Inflammatory macrophage (primary cell): Measurements from ENCODE around the gene SPATS2L.

Experiments
- DNase-seq, 2 donors: peaks; one replicate each; pipeline ENCODE4 v3.0.0-alpha.2; 2020 to 2022
- total RNA-seq, 18 experiments: gene quantifications; one replicate each; lab custom pipeline; 2026; ENCODE audit warnings: mixed read lengths in 6 of 18, inconsistent platforms in 2 of 18; lab: John Stamatoyannopoulos, UW

SPATS2L gene, protein sequence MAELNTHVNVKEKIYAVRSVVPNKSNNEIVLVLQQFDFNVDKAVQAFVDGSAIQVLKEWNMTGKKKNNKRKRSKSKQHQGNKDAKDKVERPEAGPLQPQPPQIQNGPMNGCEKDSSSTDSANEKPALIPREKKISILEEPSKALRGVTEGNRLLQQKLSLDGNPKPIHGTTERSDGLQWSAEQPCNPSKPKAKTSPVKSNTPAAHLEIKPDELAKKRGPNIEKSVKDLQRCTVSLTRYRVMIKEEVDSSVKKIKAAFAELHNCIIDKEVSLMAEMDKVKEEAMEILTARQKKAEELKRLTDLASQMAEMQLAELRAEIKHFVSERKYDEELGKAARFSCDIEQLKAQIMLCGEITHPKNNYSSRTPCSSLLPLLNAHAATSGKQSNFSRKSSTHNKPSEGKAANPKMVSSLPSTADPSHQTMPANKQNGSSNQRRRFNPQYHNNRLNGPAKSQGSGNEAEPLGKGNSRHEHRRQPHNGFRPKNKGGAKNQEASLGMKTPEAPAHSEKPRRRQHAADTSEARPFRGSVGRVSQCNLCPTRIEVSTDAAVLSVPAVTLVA
- 50.0 to 129 (median 64.8) reads per million in 18 experiments for total RNA-seq

DNA sequence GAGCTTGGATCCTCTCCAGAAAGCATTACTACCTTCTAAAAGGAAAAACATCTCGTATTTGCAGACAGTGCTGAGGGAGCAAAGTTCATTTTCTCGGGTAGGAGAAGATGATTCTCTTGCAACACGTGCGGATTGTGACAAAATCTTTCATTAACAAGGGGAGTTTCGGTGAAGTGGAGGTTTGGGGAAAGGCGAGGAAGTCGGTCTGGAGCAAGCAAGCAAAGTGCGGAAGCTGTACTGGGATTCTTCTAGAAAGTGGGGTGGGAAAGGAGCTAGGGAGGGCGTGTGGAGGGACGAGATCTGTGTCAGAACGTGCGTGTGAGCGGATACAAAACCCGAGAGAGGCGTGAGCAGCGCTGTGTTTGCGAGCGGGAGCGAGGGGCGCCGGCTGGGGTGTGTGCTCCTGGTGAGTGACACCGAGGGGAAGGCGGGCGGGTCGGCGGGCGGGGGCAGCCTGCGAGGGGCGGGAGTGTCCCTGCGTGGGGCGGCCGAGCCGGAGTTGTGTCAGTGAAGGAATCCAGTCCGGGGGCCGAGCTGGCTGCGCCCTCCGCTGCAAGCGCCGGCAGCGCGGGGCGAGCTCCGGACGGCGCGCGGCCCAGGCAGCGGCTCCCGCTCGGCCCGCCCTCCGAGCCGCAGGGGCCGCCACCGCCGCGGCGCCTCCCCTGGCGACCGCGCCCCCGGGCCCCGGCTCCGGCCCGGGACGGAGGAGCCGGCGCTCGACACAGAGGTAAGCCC is at the start of gene SPATS2L:
Gene SPATS2L (plus strand): TSS at position 498 of the 735 bp plus-strand sequence. CDS start 82,552 bp downstream, outside the sequence.
- peak; percentile 55 to 68 for DNase-seq

DNA sequence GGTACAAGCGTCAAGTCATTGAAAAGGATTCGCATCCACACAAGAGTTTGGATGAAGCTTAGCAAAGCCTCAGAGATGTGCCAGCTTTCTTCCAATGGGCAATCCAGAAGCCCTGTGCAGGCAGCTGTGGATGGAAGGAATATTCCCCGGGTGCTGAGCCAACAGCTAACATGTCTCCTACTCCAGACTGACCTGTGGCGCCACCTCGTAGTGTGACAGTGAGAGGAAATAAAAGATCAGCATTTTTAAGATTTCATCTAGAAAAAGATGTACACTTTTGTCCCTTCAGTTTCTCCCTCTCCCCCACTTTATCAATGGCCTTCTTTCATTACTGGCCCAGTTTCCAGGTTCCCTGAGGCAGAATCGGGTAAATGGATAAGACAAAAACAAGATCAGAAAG is 48.9 kb upstream of the SPATS2L start:
- DNase-seq = no peak

DNA sequence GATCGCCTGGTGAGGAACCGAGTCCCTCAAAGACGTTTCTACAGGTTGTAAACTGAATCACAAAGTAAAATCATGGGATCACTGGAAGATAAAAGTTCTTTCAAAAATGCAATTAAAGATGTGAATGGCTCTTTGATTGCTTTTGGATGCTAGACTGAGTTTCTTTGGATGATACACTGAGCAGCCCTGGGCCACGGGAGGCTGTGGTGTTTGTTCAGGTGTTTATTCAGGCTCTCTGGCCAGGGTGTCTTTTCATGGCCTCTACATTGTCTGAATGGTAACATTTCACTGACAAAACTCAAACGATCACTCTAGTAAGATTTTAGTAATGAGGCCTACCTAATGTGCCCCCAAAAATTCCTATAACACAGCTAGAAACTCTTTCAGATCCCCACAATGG is 48.4 kb upstream of the SPATS2L start:
- no peak for DNase-seq

DNA sequence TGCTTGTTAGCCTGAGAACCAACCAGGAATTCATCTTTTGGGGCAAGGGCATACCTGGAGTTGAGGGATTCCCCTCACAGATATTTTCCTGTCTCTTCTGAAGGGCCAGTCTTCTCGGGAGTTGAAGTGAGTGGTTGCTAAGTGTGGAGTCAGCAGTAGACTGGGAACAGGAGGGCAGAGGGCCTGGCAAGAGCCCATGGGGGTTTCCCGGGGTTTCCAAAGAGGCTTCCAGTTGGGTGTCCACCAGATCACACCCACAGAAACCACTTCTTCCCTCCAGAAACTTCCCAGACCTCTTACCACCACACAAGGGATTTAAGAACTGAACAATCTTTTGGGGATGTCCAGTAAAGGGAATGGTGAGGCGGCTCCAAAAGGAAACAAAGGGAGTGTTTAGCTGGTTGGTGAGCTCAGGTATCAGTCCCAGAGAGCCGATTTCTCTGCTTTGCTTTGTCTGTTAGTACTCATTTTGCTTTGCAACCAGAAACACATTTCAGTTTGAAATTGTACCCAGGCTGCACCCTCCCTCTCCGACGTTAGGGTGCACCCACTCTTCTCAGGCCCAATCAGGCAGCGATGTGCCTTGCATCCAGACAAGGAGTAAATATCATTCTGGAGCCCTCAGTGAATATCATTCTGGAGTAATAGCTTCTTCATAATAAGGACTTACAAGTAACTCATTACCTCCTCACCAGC is 47.5 kb upstream of the SPATS2L start:
- peak in 1 of 2 donors; percentile 11 for DNase-seq

DNA sequence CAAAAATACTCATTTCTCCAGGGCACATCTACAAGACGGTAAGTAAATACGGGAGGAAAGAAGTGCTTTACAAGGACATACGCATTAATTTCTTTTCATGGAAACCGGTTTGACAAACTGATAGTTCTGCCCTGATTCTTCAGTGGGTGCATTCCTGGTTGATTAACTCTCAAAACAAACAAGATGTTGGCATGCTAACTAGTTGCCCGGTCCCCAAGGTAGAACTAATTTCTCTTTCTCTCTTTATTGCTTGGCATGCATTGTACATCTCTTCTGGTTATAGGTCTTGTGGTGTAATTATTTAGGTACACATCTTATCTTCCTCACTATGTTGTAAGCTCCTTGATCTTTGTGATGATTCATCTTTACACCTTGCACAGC is 46.9 kb upstream of the SPATS2L start:
- DNase-seq = no peak

DNA sequence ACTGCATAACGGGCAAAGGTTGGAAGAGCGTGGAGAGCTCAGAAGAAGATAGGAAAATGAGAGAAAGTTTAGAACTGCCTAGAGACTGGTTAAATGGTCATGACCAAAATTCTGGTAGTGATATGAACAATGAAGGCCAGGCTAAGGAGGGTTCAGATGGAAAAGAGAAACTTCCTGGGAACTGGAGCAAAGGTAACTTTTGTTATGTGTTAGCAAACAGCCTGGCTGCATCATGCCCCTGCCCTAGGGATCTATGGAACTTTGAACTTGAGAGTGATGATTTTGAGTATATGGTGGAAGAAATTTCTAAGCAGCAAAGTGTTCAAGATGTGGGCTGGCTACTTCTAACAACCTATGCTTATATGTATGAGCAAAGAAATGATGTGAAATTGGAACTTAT is 44.4 kb upstream of the SPATS2L start:
- no peak for DNase-seq

DNA sequence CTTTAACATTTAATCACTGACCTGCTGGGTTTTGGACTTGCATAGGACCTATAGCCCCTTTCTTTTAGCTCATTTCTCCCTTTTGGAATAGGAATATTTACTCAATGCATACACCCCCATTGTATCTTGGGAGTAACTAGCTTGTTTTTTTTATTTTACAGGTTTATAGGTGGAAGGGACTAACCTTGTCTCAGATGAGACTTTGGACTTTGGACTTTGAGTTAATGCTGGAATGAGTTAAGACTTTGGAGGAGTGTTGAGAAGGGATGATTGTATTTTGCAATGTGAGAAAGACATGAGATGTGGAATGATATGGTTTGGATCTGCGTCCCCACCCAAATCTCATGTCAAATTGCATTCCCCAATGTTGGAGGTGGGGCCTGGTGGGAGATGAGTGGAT is 43.2 kb upstream of the SPATS2L start:
- DNase-seq = no peak

DNA sequence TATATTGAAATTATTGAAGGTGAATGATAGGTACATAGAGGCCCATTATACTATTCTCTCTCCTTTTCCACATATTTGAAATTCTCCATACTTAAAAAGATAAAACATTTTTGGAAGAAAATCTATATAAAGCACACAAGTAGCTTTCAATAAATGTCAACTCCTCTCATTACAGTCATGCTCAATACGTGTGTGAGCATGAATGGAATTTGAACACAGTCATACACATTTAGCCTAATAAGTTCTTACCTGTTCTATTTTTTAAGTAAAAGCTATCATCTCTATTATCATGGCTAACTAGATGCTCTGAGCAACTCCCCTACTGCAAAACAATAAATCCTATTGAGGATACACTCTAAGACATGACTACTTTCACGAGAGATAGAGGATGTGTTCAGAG is 41.9 kb upstream of the SPATS2L start:
- no peak for DNase-seq

DNA sequence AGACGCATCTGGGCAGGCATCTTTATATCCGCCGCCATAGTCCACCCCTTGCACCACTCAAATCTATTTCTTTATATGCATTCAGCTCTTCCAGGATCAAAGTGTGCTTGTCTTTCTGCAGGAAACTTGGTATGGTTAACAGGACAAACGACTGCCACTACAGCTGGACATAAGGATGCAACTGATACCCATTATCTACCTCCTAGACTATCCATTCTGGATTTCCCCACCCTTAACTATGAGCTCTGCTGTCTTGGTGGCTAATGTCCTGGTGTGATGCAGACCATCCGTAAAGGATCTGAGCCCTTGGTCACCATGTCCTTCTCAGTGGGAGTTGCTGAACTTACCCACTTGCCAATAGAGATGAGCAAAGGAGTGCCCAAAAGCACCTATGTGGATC is 40.1 kb upstream of the SPATS2L start:
- DNase-seq = no peak

DNA sequence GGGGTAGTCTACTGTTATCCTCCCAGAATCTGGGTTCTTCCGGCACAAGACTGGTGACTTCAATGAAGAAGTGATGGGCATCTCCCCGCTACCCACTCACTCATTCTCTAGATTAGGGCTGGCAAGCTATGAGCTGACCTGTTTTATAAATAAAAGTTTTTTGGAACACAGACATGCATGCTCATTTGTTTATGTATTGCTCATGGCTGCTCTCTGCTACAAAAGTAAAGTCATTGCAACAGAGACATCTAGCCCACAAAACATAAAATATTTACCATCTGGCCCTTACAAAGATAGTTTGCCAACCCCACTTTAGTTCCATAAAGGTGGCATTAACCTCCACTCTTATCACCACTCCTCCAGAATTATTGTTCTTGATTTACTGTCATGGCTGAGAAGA is 39.1 kb upstream of the SPATS2L start:
- no peak for DNase-seq

DNA sequence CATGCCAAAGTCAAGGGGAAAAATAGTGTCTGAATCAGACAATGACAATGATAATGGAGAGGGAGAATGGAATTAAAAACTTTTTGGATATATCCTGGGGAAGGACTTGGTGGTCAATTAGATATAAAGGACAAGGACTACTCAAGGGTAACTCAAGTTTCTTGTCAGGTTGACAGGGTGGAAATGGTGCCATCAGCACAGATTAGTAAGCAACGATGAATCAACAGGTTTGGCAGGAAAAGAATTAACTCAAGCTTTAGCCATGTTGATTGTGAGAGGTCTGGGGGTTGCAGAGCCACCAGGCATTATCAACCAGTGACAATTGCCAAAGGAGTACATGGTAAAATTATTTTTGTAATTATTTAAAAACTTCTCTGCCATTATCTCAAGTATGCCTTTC is 35.8 kb upstream of the SPATS2L start:
- no peak for DNase-seq

DNA sequence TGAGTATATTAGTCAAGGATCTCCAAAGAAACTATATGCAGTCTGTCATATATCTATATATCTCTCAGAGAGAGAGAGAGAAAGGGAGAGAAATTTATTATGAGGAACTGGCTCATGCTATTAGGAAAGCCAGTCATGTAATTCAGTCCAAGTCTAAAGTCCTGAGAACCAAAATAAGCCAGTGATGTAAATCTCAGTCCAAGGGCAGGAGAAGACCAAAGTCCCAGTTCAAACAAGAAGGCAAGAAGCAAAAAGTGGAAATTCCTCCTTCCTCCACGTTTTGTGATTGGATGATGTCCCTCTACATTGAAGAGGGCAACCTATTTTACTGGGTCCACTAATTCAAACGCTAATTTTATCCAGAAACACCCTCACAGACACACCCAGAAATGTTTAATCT is 34.2 kb upstream of the SPATS2L start:
- DNase-seq = no peak

DNA sequence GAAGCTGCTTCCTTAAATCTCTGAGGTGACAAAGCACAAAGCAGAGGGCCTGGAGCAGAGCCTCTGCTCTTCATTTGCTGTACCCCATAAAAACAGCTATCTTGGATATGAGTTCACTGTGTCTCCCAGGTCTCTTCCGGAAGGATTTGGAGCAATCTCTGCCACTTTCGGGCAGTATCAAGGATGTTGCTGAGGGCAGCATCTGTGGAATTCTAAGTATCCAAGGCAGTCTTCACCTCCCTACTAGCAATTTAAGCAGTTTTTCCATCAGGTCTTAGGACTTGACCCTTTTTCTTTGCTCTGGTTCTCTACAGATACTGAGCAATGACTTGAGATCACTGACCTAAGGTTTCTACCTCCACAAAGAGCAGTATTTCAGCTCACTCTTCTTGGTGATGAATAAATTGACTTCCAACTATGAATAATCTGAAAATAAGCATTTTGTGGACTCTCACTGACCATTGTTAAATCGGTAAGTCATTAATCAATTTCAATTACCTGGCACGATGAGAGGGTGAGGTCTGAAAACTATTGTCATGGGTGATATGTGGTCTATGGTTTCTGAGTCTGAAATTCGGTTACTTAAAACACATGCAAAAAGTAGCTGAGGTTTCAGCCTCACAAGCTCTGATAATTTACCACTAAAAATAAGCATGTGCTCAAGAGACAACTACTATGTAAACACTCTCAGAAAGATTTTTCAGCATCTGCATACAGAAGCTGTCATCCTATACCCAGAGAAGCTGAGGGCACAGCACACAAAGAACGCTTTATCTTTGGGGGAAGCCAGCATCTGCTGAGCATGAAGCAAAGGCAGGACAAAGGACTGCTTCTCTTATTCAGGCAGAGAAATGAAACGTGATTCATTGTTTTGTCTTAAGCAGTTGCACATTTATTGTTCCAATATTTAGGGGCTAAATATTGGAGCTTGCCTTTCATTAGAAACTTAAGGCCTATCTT is 32.1 kb upstream of the SPATS2L start:
- no peak for DNase-seq

DNA sequence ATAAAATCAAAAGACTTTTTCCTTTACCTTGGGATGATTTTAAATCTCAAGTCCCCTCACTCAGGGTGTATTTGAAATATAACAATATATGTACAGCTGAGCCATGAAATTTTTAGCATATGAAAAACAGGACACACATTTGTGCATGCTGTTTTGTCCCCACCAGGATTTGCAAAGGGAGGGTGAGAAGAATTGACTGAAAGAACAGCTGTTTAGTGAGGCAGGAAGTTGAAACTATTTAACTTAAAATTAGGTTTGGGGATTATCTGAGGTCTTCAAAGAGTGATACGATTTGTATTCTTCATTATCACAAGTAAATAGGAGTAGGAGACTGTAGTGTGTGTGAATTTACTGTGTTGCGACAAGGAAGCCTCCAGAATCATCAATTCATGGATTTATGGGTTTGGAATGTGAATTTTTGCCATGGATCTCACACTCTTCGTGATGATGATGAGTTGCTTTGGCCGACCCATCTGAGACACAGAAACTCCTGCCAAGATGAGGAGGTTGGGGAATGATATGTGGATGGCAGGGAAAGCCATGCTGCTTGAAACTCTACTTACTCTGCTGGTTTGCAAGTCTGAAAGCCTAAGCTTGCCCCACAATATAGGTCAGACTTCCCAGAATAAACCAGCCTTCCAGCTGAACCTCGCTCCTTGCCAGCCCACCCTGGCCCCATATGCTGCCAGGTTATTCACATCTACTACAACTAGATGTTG is 31.0 kb upstream of the SPATS2L start:
- no peak for DNase-seq

DNA sequence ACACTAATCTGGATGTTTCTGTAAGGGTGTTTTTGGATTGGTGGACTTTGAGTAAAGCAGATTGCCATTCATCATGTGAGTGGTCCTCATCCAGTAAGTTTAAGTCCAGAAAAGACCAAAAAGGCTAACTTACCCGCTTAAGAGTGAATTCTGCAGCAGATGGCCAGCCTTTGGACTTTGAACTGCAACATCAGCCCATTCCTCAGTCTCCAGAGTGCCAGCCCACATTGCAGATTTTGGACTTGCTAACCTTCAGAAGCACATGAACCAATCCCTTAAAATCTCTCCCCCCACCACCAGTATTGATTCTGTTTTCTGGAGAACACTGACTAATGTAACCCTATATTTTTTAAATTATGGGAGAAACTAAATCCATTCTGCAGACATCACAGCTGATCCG is 30.0 kb upstream of the SPATS2L start:
- no peak for DNase-seq

DNA sequence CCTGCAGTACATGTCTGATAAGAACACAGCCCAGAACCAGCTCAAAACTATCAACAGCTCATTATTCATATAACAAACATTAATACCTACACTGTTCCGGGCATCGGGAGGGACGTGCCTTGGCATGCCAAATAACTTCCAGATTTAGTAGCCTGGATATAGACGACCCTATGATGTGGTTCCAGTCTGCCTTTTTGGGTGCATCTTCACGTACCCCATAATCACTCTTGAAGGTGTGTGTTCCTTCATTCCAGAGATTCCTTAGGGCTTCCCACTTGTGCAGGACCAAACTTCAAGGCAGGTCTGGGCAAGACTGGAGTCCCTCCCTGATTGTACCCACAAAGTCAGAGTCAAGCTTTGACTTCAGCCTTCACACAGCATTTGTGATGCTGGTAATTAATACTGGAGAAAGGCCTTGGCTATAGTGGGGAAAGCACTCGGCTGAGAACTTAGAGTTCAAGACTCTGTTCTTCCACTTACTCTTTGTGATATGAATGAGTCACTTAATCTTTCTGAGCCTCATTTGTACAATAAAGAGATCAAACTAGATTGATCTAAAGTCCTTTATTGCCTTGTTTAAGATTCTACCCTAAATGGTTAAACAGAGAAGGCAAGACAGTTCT is 27.7 kb upstream of the SPATS2L start:
- DNase-seq = no peak

DNA sequence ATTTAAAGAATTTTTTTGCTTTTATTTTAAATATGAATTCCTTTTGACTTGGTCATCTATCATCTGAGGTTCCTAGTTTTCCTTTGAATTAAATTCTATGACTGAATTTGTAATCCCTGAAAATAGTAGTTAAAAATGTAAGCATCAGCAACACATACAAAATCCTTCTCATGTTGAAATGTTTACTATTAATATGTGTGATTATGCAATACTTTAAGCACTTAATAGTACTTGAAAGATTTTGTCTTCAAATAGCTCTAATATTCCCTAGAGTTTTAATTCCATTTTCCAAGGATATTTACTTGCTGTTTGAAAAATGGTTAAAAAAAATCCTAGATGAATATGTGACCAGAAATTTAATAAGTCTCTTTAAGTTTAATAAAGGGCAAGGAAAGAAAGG is 26.6 kb upstream of the SPATS2L start:
- DNase-seq = no peak

DNA sequence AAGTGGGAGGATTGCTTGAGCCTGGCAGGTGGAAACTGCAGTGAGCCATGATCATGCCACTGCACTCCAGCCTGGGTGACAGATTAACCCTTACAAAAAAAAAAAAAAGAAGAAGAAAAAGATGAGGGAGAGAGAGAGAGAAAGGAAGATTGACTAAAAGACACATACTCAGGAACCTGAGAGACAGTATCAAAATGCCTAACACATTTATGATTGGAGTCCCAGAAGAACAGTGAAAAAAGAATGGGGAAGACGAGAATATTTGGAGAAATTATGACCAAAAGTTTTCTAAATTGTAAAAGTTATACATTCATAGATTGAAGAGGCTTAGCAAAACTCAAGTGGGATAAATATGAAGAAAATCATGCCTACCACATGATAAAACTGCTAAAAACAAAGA is 19.9 kb upstream of the SPATS2L start:
- DNase-seq = no peak

DNA sequence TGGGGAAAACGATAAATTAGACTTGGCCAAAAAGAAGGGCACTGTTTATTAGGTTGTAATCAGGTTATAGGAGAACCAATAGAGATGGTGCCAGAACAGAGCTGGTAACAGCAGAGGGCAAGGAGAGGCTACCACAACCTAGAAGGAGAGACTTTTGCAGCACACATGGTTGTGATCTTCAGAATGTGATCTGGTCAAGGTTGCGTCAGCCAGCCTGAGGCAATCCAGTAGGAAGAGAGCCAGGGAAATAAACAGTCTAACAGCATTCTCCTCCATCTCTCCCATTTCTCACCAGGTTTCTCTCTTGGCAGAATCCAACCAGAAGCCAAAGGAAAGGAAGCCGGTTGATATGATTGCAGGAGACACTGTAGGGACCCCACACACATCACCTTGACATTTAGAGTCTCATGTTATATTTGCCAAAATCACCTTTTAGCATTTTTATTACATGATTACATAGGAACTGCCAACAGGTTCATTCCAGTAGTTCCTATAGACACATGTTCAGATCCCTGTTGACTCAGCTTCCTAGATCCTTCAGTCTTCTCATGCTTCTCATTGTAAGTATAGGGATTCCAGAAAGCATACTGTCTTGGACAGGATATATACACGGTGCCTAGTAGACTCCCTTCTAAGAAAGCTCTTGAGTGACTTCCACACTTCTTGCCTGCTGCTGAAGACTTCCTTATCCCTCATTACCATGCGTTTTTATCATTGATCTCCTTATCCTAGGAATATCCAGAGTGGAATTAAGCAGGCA is 17.6 kb upstream of the SPATS2L start:
- no peak for DNase-seq

DNA sequence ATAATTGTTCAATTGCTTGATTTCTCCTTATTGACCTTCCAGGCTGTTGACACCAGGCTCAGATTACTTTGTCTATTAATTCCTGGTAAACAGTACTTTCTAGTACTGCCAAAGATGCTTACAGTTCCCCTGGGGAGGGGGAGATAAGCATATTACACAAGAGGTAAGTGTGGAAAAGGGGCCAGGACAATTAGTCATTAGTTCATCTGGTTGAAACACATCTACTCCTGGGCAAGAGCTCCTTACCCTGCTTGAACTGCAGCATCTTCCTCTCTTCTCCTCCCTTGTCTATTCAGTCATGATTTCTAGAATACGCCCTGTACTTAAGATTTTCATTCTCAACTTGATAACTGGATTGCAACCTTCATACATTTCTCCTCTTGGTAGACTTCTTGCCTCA is 10.4 kb upstream of the SPATS2L start:
- DNase-seq = no peak
